Colonic mucosa (tissue), 4 donors: ENCODE measurements around the gene GALNT18. TPM values are rescaled to one million over a fixed set of nuclear protein-coding genes. Genes with fewer than 3 reads are reported as not detected.
A peak's percentile ranks its signal among the peaks of the same experiment; 100 is the strongest.

ENCODE experiments used
- DNase-seq: peaks from one replicate; pipeline ENCODE4 v3.0.0-alpha.2; 2020
- H3K27ac ChIP-seq: fragments of 200-600 bp; one replicate; pipeline ENCODE4 v1.8.0; 2021
- H3K27me3 ChIP-seq: fragments of 200-600 bp; one replicate; pipeline ENCODE4 v1.8.0; 2021
- H3K36me3 ChIP-seq: fragments of 200-600 bp; one replicate; pipeline ENCODE4 v1.8.0; 2021
- H3K4me1 ChIP-seq: fragments of 200-600 bp; one replicate; pipeline ENCODE4 v1.8.0; 2021; ENCODE audit warnings: mild to moderate bottlenecking
- H3K4me3 ChIP-seq: fragments of 200-600 bp; one replicate; pipeline ENCODE4 v1.8.0; 2021
- H3K9ac ChIP-seq, 2 donors: one replicate each; pipeline ENCODE4 v1.7.0; 2013; ENCODE audit warnings: control low read depth in 2 of 2, low read depth in 2 of 2, low read length in 2 of 2
- H3K9me3 ChIP-seq: fragments of 200-600 bp; one replicate; pipeline ENCODE4 v1.8.0; 2021
- CTCF ChIP-seq: fragments of 200-600 bp; IDR thresholded peaks from one replicate; pipeline ENCODE4 v1.8.0; 2022; ENCODE audit warnings: antibody characterized with exemption, mild to moderate bottlenecking
- intact Hi-C: fragments of 100-400 bp; cut with DNase I; formaldehyde crosslinking; loops from one replicate; pipeline ENCODE4 v1.14.1; 2022
- total RNA-seq, 2 donors: library from RNA; stranded (reverse); fragmentation: NEBNext Ultra II Directional in 1 of 2; extraction: Animal tissue kit (Norgen Biotek cat#: 25700) in 1 of 2; gene quantifications; one replicate each; pipeline ENCODE4 v1.2.1, GENCODE V29; 2021
- donor health status: healthy.
- donor health status: DM: no; HTN: no; CAD: no.
- donor health status: DM: no; HTN: no; CAD: no.

The GALNT18 gene
- total RNA-seq, 2 donors from 2014 or later, result 3.6 to 8.3 TPM

DNA sequence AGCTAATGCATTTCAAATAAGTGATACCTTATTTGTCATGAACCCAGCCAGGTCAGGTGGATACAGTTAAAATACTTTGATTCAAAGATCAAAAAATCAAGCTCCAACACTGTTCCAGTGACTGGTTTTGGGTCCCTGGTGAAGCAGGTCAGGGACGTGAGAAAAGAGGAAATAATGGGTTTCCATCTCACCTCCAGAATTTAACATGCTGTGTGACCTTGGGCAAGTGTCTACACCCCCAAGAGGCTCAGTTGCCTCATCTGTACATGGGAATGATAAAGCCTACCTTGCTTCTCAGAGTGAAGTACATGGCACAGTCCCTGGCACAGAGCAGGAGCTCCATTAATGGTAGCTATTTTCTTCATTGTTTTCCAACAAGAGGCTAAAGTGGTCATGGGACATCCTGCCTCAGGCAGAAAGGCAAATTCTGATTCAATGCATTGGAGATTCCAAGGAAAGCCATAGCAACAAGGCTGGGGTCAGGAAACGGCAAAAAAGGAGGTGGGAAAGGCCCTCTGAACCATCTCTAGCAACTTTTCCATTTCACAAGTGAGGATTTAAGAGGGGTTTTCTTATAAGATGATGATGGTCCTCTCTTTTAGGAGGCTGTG, 377.2 kb downstream of the GALNT18 start:
- Histone ChIP-seq H3K27me3 (no peaks in the 10 kb centered on the region), H3K36me3 (no peaks in the 10 kb centered on the region), H3K9ac (no peak overlapping the region), H3K4me3 (no peak overlapping the region), H3K4me1 (no peaks in the 10 kb centered on the region), H3K9me3 (no peaks in the 10 kb centered on the region), H3K27ac (no peak overlapping the region)
- intact Hi-C loops, result no loop called here
- no peak for TF ChIP-seq CTCF
- no peak for DNase-seq

GRCh38 chr11:11243590-11244469, 378.0 kb downstream of the GALNT18 start:
- no peak overlapping the region for H3K9ac ChIP-seq
- no peak for TF ChIP-seq CTCF
- H3K36me3 ChIP-seq, result no peaks in the 10 kb centered on the region
- peak overlapping the region; percentile 25 for H3K27ac ChIP-seq
- no peaks in the 10 kb centered on the region for H3K9me3 ChIP-seq
- no peak overlapping the region for H3K4me3 ChIP-seq
- intact Hi-C loops, result no loop called here
- H3K4me1 ChIP-seq, result no peaks in the 10 kb centered on the region
- no peak for DNase-seq
- no peaks in the 10 kb centered on the region for H3K27me3 ChIP-seq

DNA sequence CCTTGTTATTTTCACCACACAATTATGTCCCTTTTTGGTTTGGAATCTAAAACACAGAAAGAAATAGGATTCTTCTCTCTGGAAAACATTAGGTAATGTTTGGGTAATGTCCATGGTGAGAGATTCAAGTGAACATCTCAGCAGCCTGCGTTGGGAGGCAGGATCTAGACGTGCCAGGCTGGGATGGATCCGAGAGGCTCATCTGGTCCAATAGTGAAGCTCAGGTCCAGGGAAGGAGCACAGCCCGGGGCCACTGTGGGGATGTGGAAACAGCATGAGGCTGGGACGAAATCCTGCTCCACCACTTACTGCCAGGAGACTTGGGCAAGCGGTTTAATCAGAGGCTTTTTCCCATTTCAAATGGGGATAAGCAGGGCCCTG, 378.6 kb downstream of the GALNT18 start:
- Histone ChIP-seq H3K9me3 (no peaks in the 10 kb centered on the region), H3K27ac (peak overlapping the region; percentile 25), H3K27me3 (no peaks in the 10 kb centered on the region), H3K9ac (no peak overlapping the region), H3K4me1 (no peaks in the 10 kb centered on the region), H3K4me3 (no peak overlapping the region), H3K36me3 (no peaks in the 10 kb centered on the region)
- intact Hi-C loops, result no loop called here
- TF ChIP-seq CTCF, result no peak
- DNase-seq, result no peak

DNA sequence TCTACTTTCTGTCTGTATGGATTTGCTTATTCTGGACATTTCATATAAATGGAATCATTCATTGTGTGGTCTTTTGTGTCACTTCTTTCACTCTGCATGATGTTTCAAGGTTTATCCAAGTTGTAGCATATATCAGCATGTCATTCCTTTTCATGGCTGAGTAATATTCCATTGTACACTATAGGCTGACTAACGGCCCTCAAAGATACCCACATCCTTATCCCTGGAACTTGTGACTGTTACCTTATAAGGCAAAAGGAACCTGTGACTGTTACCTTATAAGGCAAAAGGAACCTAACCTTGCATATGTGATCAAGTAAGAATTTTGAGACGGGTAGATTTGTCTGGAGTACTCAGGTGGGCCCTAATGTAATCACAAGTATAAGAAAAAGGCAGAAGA, 380.5 kb downstream of the GALNT18 start:
- H3K27ac ChIP-seq, result no peak overlapping the region
- no peaks in the 10 kb centered on the region for H3K9me3 ChIP-seq
- intact Hi-C loops, result no loop called here
- TF ChIP-seq CTCF, result no peak
- H3K4me3 ChIP-seq, result no peak overlapping the region
- H3K4me1 ChIP-seq, result no peaks in the 10 kb centered on the region
- no peak overlapping the region for H3K9ac ChIP-seq
- no peaks in the 10 kb centered on the region for H3K27me3 ChIP-seq
- DNase-seq, result no peak
- H3K36me3 ChIP-seq, result no peaks in the 10 kb centered on the region

DNA sequence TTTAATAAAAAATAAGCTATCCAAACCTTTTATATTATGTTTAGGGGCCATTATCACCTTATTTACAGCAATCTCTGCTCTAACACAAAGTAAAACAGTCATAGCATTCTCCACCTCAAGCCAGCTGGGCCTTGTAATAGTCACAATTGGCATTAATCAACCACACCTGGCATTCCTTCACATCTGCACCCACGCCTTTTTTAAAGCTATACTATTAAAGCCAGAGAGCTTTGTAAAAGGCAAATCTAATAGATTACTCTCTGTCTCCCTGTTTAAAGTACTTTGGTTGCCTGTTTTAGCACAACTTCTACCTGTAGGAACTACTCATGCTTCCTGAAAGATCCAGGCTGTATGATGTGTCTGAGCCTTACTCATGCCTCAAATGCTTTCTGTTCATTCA, 381.8 kb downstream of the GALNT18 start:
- intact Hi-C loops, result no loop called here
- H3K27me3 ChIP-seq, result no peaks in the 10 kb centered on the region
- no peak for TF ChIP-seq CTCF
- H3K4me3 ChIP-seq, result no peak overlapping the region
- DNase-seq, result no peak
- no peak overlapping the region for H3K9ac ChIP-seq
- H3K36me3 ChIP-seq, result no peaks in the 10 kb centered on the region
- no peaks in the 10 kb centered on the region for H3K4me1 ChIP-seq
- no peak overlapping the region for H3K27ac ChIP-seq
- H3K9me3 ChIP-seq, result no peaks in the 10 kb centered on the region
